GM23248 (cell line): ENCODE measurements around the gene SCGB1A1. TPM values are rescaled to one million over a fixed set of nuclear protein-coding genes. Genes with fewer than 3 reads are reported as not detected.

Experiments
- DNase-seq: peaks from one replicate; pipeline ENCODE4 v3.0.0-alpha.2; 2015
- H2AFZ ChIP-seq: fragments of 200-600 bp; sonication (generic); 2 replicates; pipeline ENCODE4 v1.6.1; 2016; ENCODE audit warnings: antibody characterized with exemption
- H3F3A ChIP-seq: fragments of 200-600 bp; sonication (generic); 2 replicates; pipeline ENCODE4 v1.6.1; 2016; ENCODE audit warnings: mild to moderate bottlenecking, antibody characterized with exemption, mixed run types; ENCODE audit not compliant: insufficient read depth
- H3K27ac ChIP-seq: fragments of 200-600 bp; sonication (generic); 2 replicates; pipeline ENCODE4 v1.5.1; 2016; ENCODE audit warnings: mild to moderate bottlenecking
- H3K27me3 ChIP-seq: fragments of 200-600 bp; sonication (generic); replicated peaks from 2 replicates; pipeline ENCODE4 v1.6.1; 2016; ENCODE audit warnings: mild to moderate bottlenecking; ENCODE audit not compliant: insufficient read depth
- H3K36me3 ChIP-seq: fragments of 200-600 bp; sonication (generic); 2 replicates; pipeline ENCODE4 v1.6.1; 2016; ENCODE audit warnings: low read depth, mild to moderate bottlenecking
- H3K4me1 ChIP-seq: fragments of 200-600 bp; sonication (generic); 2 replicates; pipeline ENCODE4 v1.6.1; 2016; ENCODE audit warnings: mild to moderate bottlenecking; ENCODE audit not compliant: insufficient read depth
- H3K4me2 ChIP-seq: fragments of 200-600 bp; sonication (generic); one replicate; pipeline ENCODE4 v1.6.1; 2016; ENCODE audit warnings: mild to moderate bottlenecking; ENCODE audit not compliant: unreplicated experiment
- H3K4me3 ChIP-seq: fragments of 200-600 bp; sonication (generic); 2 replicates; pipeline ENCODE4 v1.5.1; 2016; ENCODE audit warnings: mild to moderate bottlenecking
- H3K79me2 ChIP-seq: fragments of 200-600 bp; sonication (generic); 2 replicates; pipeline ENCODE4 v1.6.1; 2016; ENCODE audit warnings: mild to moderate bottlenecking; ENCODE audit not compliant: insufficient read depth
- H3K9ac ChIP-seq: fragments of 200-600 bp; sonication (generic); 2 replicates; pipeline ENCODE4 v1.6.1; 2016; ENCODE audit warnings: mild to moderate bottlenecking
- H3K9me2 ChIP-seq: fragments of 200-600 bp; sonication (generic); 2 replicates; pipeline ENCODE4 v1.6.1; 2016; ENCODE audit warnings: mixed run types, mild to moderate bottlenecking, moderate library complexity; ENCODE audit not compliant: insufficient read depth
- H3K9me3 ChIP-seq: fragments of 200-600 bp; sonication (generic); one replicate; pipeline ENCODE4 v1.6.1; 2017; ENCODE audit warnings: low read depth
- H4K20me1 ChIP-seq: fragments of 200-600 bp; sonication (generic); 2 replicates; pipeline ENCODE4 v1.6.0; 2016; ENCODE audit not compliant: insufficient read depth
- EZH2 ChIP-seq: fragments of 200-600 bp; sonication (generic); IDR thresholded peaks from 2 replicates; pipeline ENCODE4 v1.6.1; 2018; ENCODE audit warnings: antibody characterized with exemption, mild to moderate bottlenecking; ENCODE audit not compliant: insufficient read depth, poor library complexity, severe bottlenecking
- EZH2phosphoT487 ChIP-seq: fragments of 200-600 bp; sonication (generic); IDR thresholded peaks from 2 replicates; pipeline ENCODE4 v1.6.1; 2018; ENCODE audit warnings: antibody characterized with exemption, moderate library complexity, mild to moderate bottlenecking, low read depth; ENCODE audit not compliant: insufficient read depth
- WGBS, 2 experiments: methylation state at CpG; one replicate each; pipeline ENCODE4 v1.1.6; 2015 to 2017; ENCODE audit warnings: low lambda C conversion rate in 2 of 2, low coverage in 1 of 2; ENCODE audit errors: missing lambda C conversion rate in 2 of 2; 5-methylcytosine and 5-hydroxymethylcytosine counted together
- in situ Hi-C: fragments of 300-500 bp; cut with MboI; formaldehyde crosslinking; loops from 2 replicates; pipeline ENCODE4 v1.15.0; 2020
- polyA plus RNA-seq: library from polyadenylated mRNA; unstranded; fragments of >200 nt; fragmentation: Nextera tagmentation; extraction: Ambion mirVana; gene quantifications from 2 replicates; pipeline ENCODE4 v1.2.1, GENCODE V29; 2016
- total RNA-seq: library from RNA; depleted of rRNA; stranded (reverse); fragments of >200 nt; shearing (Covaris generic); gene quantifications from 2 replicates; pipeline ENCODE4 v1.2.3, GENCODE V29; 2014

Gene SCGB1A1
- total and polyA plus RNA-seq, 2 experiments from 2014 or later, result not detected

DNA sequence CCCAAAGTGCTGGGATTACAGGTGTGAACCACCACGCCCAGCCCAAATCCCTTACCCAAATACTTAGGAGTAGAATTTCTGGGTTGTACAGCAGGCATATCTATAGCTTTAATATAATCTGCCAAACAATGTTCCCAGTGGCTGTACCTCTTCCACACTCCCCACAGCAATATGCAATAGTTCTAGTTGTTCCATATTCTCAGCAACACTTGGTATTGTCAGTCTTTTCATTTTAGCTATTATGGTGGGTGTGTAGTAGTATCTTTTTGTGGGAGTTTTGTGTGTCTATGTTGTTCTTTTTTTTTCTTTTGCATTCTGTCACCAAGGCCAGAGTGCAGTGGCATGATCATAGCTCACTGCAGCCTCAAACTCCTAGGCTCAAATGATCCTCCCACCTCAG, 18.8 kb downstream of the SCGB1A1 start:
- in situ Hi-C loops, result no loop called here
- H3F3A ChIP-seq, result 0 out of 2 replicates have a peak, but pooled peaks cover 3% of the 10 kb centered on the region

DNA sequence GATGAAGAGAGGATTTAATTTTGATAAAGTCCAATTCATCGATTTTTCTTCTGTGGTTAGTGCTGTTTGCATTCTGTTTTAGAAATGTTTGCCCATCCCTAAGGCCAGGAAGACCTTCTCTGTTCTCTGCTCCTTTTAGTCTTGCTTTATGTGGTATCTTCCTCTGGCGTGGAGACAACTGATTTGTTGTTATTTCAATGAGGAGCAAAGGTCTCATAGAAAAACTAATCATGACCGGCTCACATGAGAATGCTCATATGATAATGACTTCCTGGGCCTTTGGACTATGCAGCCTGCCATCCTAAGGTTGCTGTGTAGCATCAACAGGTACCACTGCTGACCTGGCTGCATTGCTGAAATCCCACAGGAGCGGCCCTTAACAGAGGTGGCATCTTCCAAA, 19.8 kb downstream of the SCGB1A1 start:
- in situ Hi-C loops, result no loop called here
- 84 to 89% methylated on average over 4 of the region's 4 CpGs for WGBS, 2 experiments

More for the DNA sequence above, 18.8 kb downstream of the SCGB1A1 start:
- Histone ChIP-seq H3K4me2 (no peak overlapping the region), H3K27ac (no peak overlapping the region), H3K79me2 (no peaks in the 10 kb centered on the region), H2AFZ (no peak overlapping the region), H3K27me3 (no peaks in the 10 kb centered on the region), H3K36me3 (no peaks in the 10 kb centered on the region), H3K4me1 (peaks cover 14% of the 10 kb centered on the region), H3K9ac (no peak overlapping the region), H3K9me2 (no peaks in the 10 kb centered on the region), H3K9me3 (no peaks in the 10 kb centered on the region), H3K4me3 (no peak overlapping the region), H4K20me1 (no peaks in the 10 kb centered on the region)
- DNase-seq, result no peak
- 88 to 93% methylated on average over 1 of the region's 1 CpG for WGBS, 2 experiments
- TF ChIP-seq EZH2 (no peak), EZH2phosphoT487 (no peak)

DNA sequence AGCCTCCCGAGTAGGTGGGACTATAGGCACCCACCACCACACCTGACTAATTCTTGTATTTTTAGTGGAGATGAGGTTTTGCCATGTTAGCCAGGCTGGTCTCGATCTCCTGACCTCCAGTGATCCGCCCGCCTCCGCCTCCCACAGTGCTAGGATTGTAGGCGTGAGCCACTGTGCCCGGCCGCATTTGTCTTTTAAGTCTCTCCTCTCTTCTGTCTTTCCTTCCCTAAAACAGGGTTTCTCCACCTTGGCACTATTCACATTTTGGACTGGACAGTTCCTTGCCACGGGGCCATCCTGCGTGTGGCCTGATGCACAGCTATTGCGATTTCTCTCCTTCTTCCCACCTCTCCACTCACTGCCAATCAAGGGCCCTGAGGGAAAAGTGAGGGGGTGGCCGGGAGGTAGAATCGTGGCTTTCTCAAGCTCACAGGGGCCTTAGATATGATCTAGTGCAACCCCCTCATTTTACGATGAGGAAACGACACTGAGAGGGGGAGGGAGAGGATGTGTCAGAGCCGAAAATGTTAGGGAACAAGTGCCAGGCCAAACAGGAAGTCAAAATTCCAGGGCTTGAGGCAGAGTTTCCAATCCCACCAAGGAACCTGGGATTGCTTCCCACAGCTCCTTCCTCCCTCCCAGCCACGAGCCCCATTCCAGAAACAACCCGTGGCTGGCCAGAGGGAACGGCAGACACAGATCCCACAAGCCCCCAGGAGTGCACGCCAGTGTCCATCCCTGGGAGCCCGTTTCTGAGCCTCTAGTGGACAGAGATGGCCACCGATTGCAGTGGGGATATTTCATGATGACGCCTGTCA, 21.2 kb downstream of the SCGB1A1 start:
- peak overlapping the region; percentile 44 for H3K4me3 ChIP-seq
- H3K9me2 ChIP-seq, result no peaks in the 10 kb centered on the region
- no peaks in the 10 kb centered on the region for H3K36me3 ChIP-seq
- no peaks in the 10 kb centered on the region for H3K79me2 ChIP-seq
- 15 to 16% methylated on average over 23 of the region's 23 CpGs for WGBS, 2 experiments
- no peaks in the 10 kb centered on the region for H3K27me3 ChIP-seq
- H3K4me1 ChIP-seq, result peaks cover 30% of the 10 kb centered on the region
- DNase-seq, result peak; percentile 83
- peaks cover 16% of the 10 kb centered on the region; the same call in 1 of the 2 replicates for H3F3A ChIP-seq
- H2AFZ ChIP-seq, result peak overlapping the region; percentile 83
- peak overlapping the region; percentile 75 for H3K4me2 ChIP-seq
- H4K20me1 ChIP-seq, result no peaks in the 10 kb centered on the region
- H3K27ac ChIP-seq, result peak overlapping the region; percentile 77
- in situ Hi-C loops, result no loop called here
- H3K9ac ChIP-seq, result peak overlapping the region; percentile 57
- H3K9me3 ChIP-seq, result no peaks in the 10 kb centered on the region
- TF ChIP-seq EZH2 (no peak), EZH2phosphoT487 (no peak)

More for the DNA sequence above, 19.8 kb downstream of the SCGB1A1 start:
- Histone ChIP-seq H2AFZ (no peak overlapping the region), H3K9ac (no peak overlapping the region), H3F3A (0 out of 2 replicates have a peak, but pooled peaks cover 6% of the 10 kb centered on the region), H3K9me2 (no peaks in the 10 kb centered on the region), H4K20me1 (no peaks in the 10 kb centered on the region), H3K9me3 (no peaks in the 10 kb centered on the region), H3K4me2 (no peak overlapping the region), H3K27me3 (no peaks in the 10 kb centered on the region), H3K36me3 (no peaks in the 10 kb centered on the region), H3K4me1 (peaks cover 20% of the 10 kb centered on the region), H3K4me3 (no peak overlapping the region), H3K79me2 (no peaks in the 10 kb centered on the region), H3K27ac (no peak overlapping the region)
- no peak for DNase-seq
- TF ChIP-seq EZH2phosphoT487 (no peak), EZH2 (no peak)

DNA sequence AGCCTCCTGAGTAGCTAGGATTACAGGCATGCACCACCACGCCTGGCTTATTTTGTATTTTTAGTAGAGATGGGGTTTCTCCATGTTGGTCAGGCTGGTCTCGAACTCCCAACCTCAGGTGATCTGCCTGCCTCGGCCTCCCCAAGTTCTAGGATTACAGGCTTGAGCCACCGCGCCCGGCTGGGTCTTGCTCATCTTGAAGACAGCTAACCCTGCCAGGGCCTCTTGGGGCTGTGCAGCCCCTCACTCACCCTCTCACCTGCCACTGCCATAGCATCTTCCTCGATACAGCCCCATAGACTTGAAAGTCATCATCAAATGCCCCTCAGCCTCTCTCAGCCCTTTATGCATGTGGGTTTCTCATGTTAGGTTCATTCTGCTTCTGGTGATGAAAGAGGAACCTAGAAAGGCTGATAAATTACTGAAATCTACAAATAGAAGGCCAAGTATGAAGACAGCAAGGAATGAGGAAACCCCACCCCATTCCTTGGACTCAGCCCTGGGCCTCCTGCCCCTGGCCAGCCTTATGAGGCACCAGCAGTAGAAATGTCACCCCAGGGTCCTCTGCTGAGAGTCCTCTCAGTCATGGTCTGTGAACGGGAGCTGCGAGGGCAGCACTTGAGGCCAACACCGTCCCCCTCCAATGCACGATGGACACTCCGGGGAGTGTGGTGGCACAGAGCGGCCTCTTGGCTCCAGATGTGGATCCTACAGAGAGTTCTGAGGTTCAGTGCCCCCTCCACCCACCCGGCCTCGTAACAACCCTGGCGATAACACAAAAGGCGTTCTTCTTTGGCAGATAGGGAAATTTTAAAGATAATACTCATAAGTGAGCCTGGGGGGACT, 24.8 kb downstream of the SCGB1A1 start:
- no peaks in the 10 kb centered on the region for H3K36me3 ChIP-seq
- no peaks in the 10 kb centered on the region for H3K79me2 ChIP-seq
- H4K20me1 ChIP-seq, result no peaks in the 10 kb centered on the region
- H3K27ac ChIP-seq, result peak overlapping the region; percentile 91
- H3K9ac ChIP-seq, result peak overlapping the region; percentile 84
- H2AFZ ChIP-seq, result peak overlapping the region; percentile 78
- WGBS, 2 experiments, result 31 to 33% methylated on average over 17 of the region's 17 CpGs
- peaks cover 36% of the 10 kb centered on the region for H3K4me1 ChIP-seq
- no peaks in the 10 kb centered on the region for H3K27me3 ChIP-seq
- no peaks in the 10 kb centered on the region for H3K9me3 ChIP-seq
- TF ChIP-seq EZH2phosphoT487 (no peak), EZH2 (no peak)
- H3K4me2 ChIP-seq, result peak overlapping the region; percentile 90
- H3K9me2 ChIP-seq, result no peaks in the 10 kb centered on the region
- DNase-seq, result peak; percentile 76
- in situ Hi-C loops, result no loop called here
- H3F3A ChIP-seq, result peaks cover 20% of the 10 kb centered on the region; the same call in 1 of the 2 replicates
- peak overlapping the region; percentile 70 for H3K4me3 ChIP-seq
